GM18526 (cell line): ENCODE measurements around the gene NCAM1.

ENCODE experiments used
- POLR2A ChIP-seq: IDR thresholded peaks from 3 replicates; pipeline ENCODE4 v1.6.1; 2011; ENCODE audit not compliant: insufficient read length; ENCODE audit errors: extremely low read depth

Gene NCAM1

GRCh38 chr11:112995423-112996090 lies 34.3 kb downstream of the NCAM1 start:
- TF ChIP-seq POLR2A, result no peak

GRCh38 chr11:112996994-112997393 lies 35.8 kb downstream of the NCAM1 start:
- TF ChIP-seq POLR2A, result no peak

- no peak for TF ChIP-seq POLR2A
Measured at GRCh38 chr11:112997857-112998466, 36.7 kb downstream of the NCAM1 start.

- no peak for TF ChIP-seq POLR2A
Measured at GRCh38 chr11:112999520-112999919, 38.3 kb downstream of the NCAM1 start.

- no peak for TF ChIP-seq POLR2A
Measured at GRCh38 chr11:113001709-113002108, 40.5 kb downstream of the NCAM1 start.

- TF ChIP-seq POLR2A, result no peak
Measured at GRCh38 chr11:113006896-113007445, 45.8 kb downstream of the NCAM1 start.

GRCh38 chr11:113014262-113015097 lies 53.3 kb downstream of the NCAM1 start:
- no peak for TF ChIP-seq POLR2A

- TF ChIP-seq POLR2A, result no peak
Measured at GRCh38 chr11:113015098-113015455, 53.9 kb downstream of the NCAM1 start.

- no peak for TF ChIP-seq POLR2A
Measured at GRCh38 chr11:113016905-113017304, 55.7 kb downstream of the NCAM1 start.

GRCh38 chr11:113018913-113019312 lies 57.7 kb downstream of the NCAM1 start:
- TF ChIP-seq POLR2A, result no peak

GRCh38 chr11:113019711-113020110 lies 58.5 kb downstream of the NCAM1 start:
- no peak for TF ChIP-seq POLR2A

GRCh38 chr11:113021111-113021510 lies 59.9 kb downstream of the NCAM1 start:
- no peak for TF ChIP-seq POLR2A

GRCh38 chr11:113022262-113022661 lies 61.0 kb downstream of the NCAM1 start:
- TF ChIP-seq POLR2A, result no peak

- TF ChIP-seq POLR2A, result no peak
Measured at GRCh38 chr11:113023228-113023627, 62.0 kb downstream of the NCAM1 start.

- TF ChIP-seq POLR2A, result no peak
Measured at GRCh38 chr11:113023986-113024385, 62.8 kb downstream of the NCAM1 start.

- no peak for TF ChIP-seq POLR2A
Measured at GRCh38 chr11:113026778-113027177, 65.6 kb downstream of the NCAM1 start.
